Muscle of leg (tissue), 11 donors: Measurements from ENCODE around the gene ANKRD11. TPM values are rescaled to one million over a fixed set of nuclear protein-coding genes. Genes with fewer than 3 reads are reported as not detected.
A peak's percentile ranks its signal among the peaks of the same experiment; 100 is the strongest.

Experiments
- DNase-seq: peaks from one replicate; pipeline ENCODE4 v3.0.0; 2013
- H3K27ac ChIP-seq: one replicate; pipeline ENCODE4 v1.5.1; 2013; ENCODE audit warnings: mild to moderate bottlenecking, low read length, control low read depth
- H3K27me3 ChIP-seq: one replicate; pipeline ENCODE4 v1.6.1; 2013; ENCODE audit warnings: low read length; ENCODE audit not compliant: control insufficient read depth, insufficient read depth
- H3K36me3 ChIP-seq: one replicate; pipeline ENCODE4 v1.6.1; 2013; ENCODE audit warnings: low read length; ENCODE audit not compliant: control insufficient read depth, insufficient read depth
- H3K4me1 ChIP-seq: one replicate; pipeline ENCODE4 v1.6.1; 2013; ENCODE audit warnings: low read length; ENCODE audit not compliant: control insufficient read depth, insufficient read depth
- H3K4me3 ChIP-seq: one replicate; pipeline ENCODE4 v1.5.1; 2013; ENCODE audit warnings: low read length, control low read depth
- H3K9me3 ChIP-seq: replicated peaks from 2 replicates; pipeline ENCODE4 v1.6.1; 2013; ENCODE audit warnings: low read depth, low read length; ENCODE audit not compliant: control insufficient read depth
- WGBS: methylation state at CpG from one replicate; pipeline ENCODE4 v1.1.5; 2013; ENCODE audit warnings: missing lambda C conversion rate; ENCODE audit not compliant: insufficient coverage; 5-methylcytosine and 5-hydroxymethylcytosine counted together
- polyA plus RNA-seq, 8 donors: library from polyadenylated mRNA; unstranded; fragments of 120-200 nt; gene quantifications; one replicate each; pipeline versions ENCODE4 v1.2.1 to v1.2.3, GENCODE V29; 2013; ENCODE audit warnings: inconsistent platforms in 1 of 8, low replicate concordance in 1 of 8; ENCODE audit not compliant: insufficient read length in 8 of 8, insufficient read depth in 1 of 8
- total RNA-seq: library from RNA; stranded (reverse); fragments of 120-200 nt; gene quantifications from one replicate; pipeline ENCODE4 v1.2.4, GENCODE V29; 2013

Gene ANKRD11
- total and polyA plus RNA-seq, 9 donors: 34.0 to 79.8 (median 63.6) TPM

DNA sequence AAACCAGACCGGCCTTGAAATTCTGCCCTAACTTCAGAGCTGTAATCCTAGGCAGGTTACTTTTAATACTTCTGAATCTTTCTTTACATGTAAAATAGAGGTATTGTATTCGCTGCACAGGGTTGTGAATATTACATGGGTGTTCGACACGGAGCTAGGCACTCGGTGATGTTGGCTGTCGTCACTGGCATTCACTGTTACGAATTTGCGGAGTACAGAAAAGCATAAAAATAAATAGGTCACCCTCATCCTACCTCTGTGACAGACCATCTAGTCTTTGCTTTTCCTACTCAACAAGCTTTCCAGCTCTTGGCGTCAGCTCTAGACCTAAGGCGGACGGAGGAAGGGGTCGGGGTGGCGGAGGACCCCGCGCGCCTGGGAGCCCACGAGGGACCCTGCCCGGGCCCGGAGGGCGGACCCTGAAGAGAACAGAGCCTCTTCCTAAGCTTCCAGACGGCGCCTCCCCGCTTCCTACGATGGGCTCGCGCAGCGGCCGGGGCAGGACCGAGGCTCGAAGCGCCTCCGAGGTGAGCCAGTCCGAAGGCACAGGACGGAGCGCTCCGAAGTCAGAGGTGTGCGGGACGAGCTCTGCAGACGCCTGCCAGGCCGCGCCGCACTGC is 17.0 kb upstream of the ANKRD11 start:
- peak overlapping the region; percentile 74 for H3K4me3 ChIP-seq
- DNase-seq: no peak
- H3K9me3 ChIP-seq: no peaks in the 10 kb centered on the region
- WGBS: 2% methylated on average over 38 of the region's 42 CpGs
- H3K36me3 ChIP-seq: peaks cover 19% of the 10 kb centered on the region
- H3K4me1 ChIP-seq: peaks cover 32% of the 10 kb centered on the region
- no peaks in the 10 kb centered on the region for H3K27me3 ChIP-seq
- H3K27ac ChIP-seq: peak overlapping the region; percentile 96

- no peak overlapping the region for H3K4me3 ChIP-seq
- no peak for DNase-seq
- H3K4me1 ChIP-seq: peaks cover 36% of the 10 kb centered on the region
- peaks cover 15% of the 10 kb centered on the region for H3K36me3 ChIP-seq
- H3K27ac ChIP-seq: peak overlapping the region; percentile 96
- 46% methylated on average over 8 of the region's 15 CpGs for WGBS
- H3K27me3 ChIP-seq: no peaks in the 10 kb centered on the region
- H3K9me3 ChIP-seq: no peaks in the 10 kb centered on the region
These were observed 16.4 kb upstream of the ANKRD11 start for GRCh38 chr16:89506791-89507191.

- peaks cover 36% of the 10 kb centered on the region for H3K4me1 ChIP-seq
- H3K27me3 ChIP-seq: no peaks in the 10 kb centered on the region
- WGBS: no CpG with 5 or more reads among the region's 4 CpGs
- H3K9me3 ChIP-seq: no peaks in the 10 kb centered on the region
- DNase-seq: no peak
- peaks cover 8% of the 10 kb centered on the region for H3K36me3 ChIP-seq
- H3K27ac ChIP-seq: peak overlapping the region; percentile 40
- H3K4me3 ChIP-seq: no peak overlapping the region
These were observed 15.7 kb upstream of the ANKRD11 start for GRCh38 chr16:89506113-89506504.

GRCh38 chr16:89505204-89506112 is 15.1 kb upstream of the ANKRD11 start:
- Histone ChIP-seq H3K4me1 (peaks cover 36% of the 10 kb centered on the region), H3K4me3 (no peak overlapping the region), H3K36me3 (peaks cover 1% of the 10 kb centered on the region), H3K27me3 (no peaks in the 10 kb centered on the region), H3K9me3 (no peaks in the 10 kb centered on the region), H3K27ac (peak overlapping the region; percentile 71)
- 48% methylated on average over 11 of the region's 20 CpGs for WGBS
- DNase-seq: peak; percentile 92

DNA sequence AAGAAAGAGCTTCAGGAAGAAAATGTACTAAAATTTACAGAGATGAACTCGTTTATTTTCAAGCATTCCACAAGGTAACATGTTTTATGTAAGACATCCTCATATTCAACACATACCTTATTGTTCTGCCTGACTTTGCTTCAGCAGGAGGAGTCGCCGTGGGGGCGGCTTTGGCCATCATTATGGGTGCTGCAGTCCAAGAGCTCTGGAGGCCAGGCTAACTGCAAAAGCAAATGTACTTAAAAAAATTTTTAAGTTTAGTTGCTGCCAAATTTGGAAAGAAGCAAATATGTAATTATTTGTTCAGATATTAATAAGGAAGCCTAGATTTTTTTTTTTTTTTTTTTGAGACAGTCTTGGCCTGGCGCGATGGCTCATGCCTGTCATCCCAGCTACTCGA is 13.7 kb upstream of the ANKRD11 start:
- H3K27ac ChIP-seq: no peak overlapping the region
- H3K36me3 ChIP-seq: no peaks in the 10 kb centered on the region
- H3K27me3 ChIP-seq: no peaks in the 10 kb centered on the region
- peak; percentile 76 for DNase-seq
- no peak overlapping the region for H3K4me3 ChIP-seq
- WGBS: 30% methylated on average over 3 of the region's 7 CpGs
- no peaks in the 10 kb centered on the region for H3K9me3 ChIP-seq
- peaks cover 29% of the 10 kb centered on the region for H3K4me1 ChIP-seq

GRCh38 chr16:89502081-89502843 is 11.9 kb upstream of the ANKRD11 start:
- WGBS: 80% methylated on average over 15 of the region's 21 CpGs
- H3K27ac ChIP-seq: no peak overlapping the region

DNA sequence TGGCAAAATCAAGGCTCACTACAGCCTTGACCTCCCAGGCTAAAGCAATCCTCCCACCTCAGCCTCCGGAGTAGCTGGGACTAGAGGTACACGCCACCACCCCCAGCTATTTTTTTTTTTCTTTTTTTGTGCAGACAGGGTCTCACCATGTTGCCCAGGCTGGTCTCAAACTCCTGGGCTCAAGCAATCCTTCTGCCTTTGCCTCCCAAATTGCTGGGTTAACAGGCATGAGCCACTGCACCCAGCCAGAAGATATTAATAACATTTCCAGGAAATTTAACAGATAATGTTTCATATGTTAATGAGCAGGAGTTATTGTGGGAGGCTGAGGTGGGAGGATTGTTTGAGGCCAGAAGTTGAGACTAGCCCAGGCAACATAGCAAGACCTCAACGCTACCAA is 9.4 kb upstream of the ANKRD11 start:
- DNase-seq: no peak
- peak overlapping the region; percentile 86 for H3K27ac ChIP-seq
- H3K4me3 ChIP-seq: no peak overlapping the region
- H3K27me3 ChIP-seq: no peaks in the 10 kb centered on the region
- WGBS: 95% methylated on average over 3 of the region's 3 CpGs
- peaks cover 12% of the 10 kb centered on the region for H3K4me1 ChIP-seq
- no peaks in the 10 kb centered on the region for H3K9me3 ChIP-seq
- no peaks in the 10 kb centered on the region for H3K36me3 ChIP-seq

More at GRCh38 chr16:89502081-89502843, 11.9 kb upstream of the ANKRD11 start:
- Histone ChIP-seq H3K4me1 (peaks cover 32% of the 10 kb centered on the region), H3K4me3 (no peak overlapping the region), H3K36me3 (no peaks in the 10 kb centered on the region), H3K9me3 (no peaks in the 10 kb centered on the region), H3K27me3 (no peaks in the 10 kb centered on the region)
- no peak for DNase-seq

DNA sequence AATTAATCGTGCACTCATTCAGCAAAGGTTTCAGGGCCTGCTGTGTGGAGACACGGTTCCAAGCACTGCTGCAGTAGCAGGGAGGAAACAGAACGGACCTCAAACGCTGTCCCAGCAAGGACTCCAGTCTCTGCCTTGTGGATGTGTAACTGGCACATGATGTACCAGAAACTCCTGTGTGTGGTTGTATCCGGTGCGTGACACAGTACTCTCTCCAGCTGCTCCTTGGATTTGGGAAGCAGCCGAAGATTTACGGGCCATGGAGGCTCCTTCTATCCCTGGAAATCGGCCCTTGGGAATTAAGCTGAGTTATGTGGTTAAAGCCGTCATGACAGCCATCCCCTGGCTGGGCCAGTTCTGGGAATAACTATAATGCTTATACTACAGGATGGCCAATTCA is 8.5 kb upstream of the ANKRD11 start:
- peaks cover 13% of the 10 kb centered on the region for H3K4me1 ChIP-seq
- peak; percentile 96 for DNase-seq
- H3K27me3 ChIP-seq: no peaks in the 10 kb centered on the region
- H3K9me3 ChIP-seq: no peaks in the 10 kb centered on the region
- H3K4me3 ChIP-seq: no peak overlapping the region
- H3K36me3 ChIP-seq: peaks cover under 1% of the 10 kb centered on the region
- peak overlapping the region; percentile 86 for H3K27ac ChIP-seq
- 37% methylated on average over 5 of the region's 10 CpGs for WGBS

DNA sequence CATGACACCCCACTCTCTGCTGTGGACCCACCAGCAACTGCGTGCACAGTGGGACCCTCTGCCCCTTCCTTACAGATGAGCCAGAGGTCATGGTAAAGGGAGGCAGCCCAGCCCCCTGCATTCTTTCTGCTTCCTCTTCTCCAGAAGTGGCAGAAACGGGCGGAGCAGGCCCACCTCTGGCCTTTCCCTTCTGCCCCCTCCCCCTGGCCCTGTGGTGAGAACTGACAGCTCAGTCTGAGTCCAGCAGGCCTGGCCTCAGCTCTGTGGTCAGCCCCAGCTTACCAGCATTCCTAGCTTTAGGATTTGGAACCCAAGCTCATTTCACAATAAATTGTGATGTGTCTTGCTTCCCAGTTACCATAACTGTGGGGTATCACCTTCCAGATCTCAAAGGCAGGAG is 4.8 kb upstream of the ANKRD11 start:
- DNase-seq: no peak
- no peak overlapping the region for H3K4me3 ChIP-seq
- peaks cover 25% of the 10 kb centered on the region for H3K4me1 ChIP-seq
- no peaks in the 10 kb centered on the region for H3K9me3 ChIP-seq
- H3K27me3 ChIP-seq: no peaks in the 10 kb centered on the region
- H3K27ac ChIP-seq: no peak overlapping the region
- WGBS: 52% methylated on average over 3 of the region's 3 CpGs
- H3K36me3 ChIP-seq: peaks cover 6% of the 10 kb centered on the region

DNA sequence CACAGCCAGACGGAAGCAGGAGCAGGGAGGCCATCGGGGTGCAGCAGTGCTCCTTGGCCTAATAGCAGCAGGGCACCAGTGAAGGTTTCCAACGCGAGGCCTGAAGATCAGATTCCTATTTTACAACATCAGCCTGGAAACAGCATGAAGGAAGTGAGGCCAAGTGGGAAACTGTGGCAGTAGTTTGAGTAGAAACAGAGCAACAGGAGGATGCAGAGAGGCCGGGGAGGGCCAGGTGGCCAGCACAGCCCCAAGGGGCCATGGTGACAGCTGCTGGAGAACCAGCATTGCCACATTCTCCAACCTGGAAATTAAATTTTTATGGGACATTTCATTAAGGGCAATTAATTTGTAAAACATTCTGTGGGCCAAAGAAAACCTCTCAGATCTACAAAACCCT is 3.4 kb upstream of the ANKRD11 start:
- no peak for DNase-seq
- Histone ChIP-seq H3K4me3 (no peak overlapping the region), H3K9me3 (no peaks in the 10 kb centered on the region), H3K4me1 (peaks cover 24% of the 10 kb centered on the region), H3K36me3 (peaks cover 6% of the 10 kb centered on the region), H3K27ac (no peak overlapping the region), H3K27me3 (no peaks in the 10 kb centered on the region)
- 59% methylated on average over 3 of the region's 5 CpGs for WGBS
